NCI-H524 treated with DMSO at 0.1 percent for 48 hours (cell line): Measurements from ENCODE around the gene FRAT1.

Experiments
- DNase-seq: peaks from one replicate; lab custom pipeline; 2025; lab: John Stamatoyannopoulos, UW

The FRAT1 gene

GRCh38 chr10:97365761-97366351 is 46.8 kb downstream of the FRAT1 start:
- no peak for DNase-seq

GRCh38 chr10:97366572-97366971 is 47.5 kb downstream of the FRAT1 start:
- DNase-seq, result no peak

- DNase-seq, result no peak
Observed at GRCh38 chr10:97367126-97367649, 48.1 kb downstream of the FRAT1 start.
